HepG2 (cell line): Measurements from ENCODE around the gene GUCA1A. TPM values are rescaled to one million over a fixed set of nuclear protein-coding genes. Genes with fewer than 3 reads are reported as not detected.
A peak's percentile ranks its signal among the peaks of the same experiment; 100 is the strongest.

Experiments
- ATAC-seq: fragments of 200-7000 bp; cut with Tn5 transposase; 3 replicates; pipeline ENCODE4 v1.9.1; 2020; ENCODE audit warnings: mild to moderate bottlenecking, moderate library complexity
- BruUV-seq: library from RNA; stranded (reverse); fragments of 400-500 nt; replicated peaks from 2 replicates; lab custom pipeline; 2021; lab: Mats Ljungman, UMichigan
- CTCF ChIA-PET: fragments of 300-600 bp; formaldehyde crosslinking; extraction: SDS; loops from one replicate; lab custom pipeline; 2021; ENCODE audit warnings: low total read pairs, inconsistent platforms, low intra/inter-chr PET ratio; lab: Yijun Ruan, JAX
- POLR2A ChIA-PET: fragments of 350-600 bp; sonication (Branson Sonifier 250); formaldehyde crosslinking; loops from one replicate; lab custom pipeline; 2020; ENCODE audit warnings: antibody characterized with exemption, inconsistent platforms; lab: Yijun Ruan, JAX
- DNase-seq: peaks from one replicate; pipeline ENCODE4 v3.0.0-alpha.2; 2015; ENCODE audit warnings: low spot score
- FAIRE-seq: peaks from 3 replicates; lab custom pipeline; 2011; peaks lifted over from hg19 to GRCh38; lab: Jason Lieb, UNC
- H2AFZ ChIP-seq: one replicate; pipeline ENCODE4 v1.6.1; 2011; ENCODE audit warnings: low read length, inconsistent platforms
- H3K27ac ChIP-seq: fragments of 300-600 bp; 3 replicates; pipeline ENCODE4 v1.8.0; 2011; ENCODE audit warnings: mixed run types, mild to moderate bottlenecking, mixed read lengths, low read length, inconsistent platforms; ENCODE audit not compliant: insufficient read depth; ENCODE audit errors: extremely low read length
- H3K27me3 ChIP-seq, 2 experiments: fragments of 200-600 bp in 1 of 2; 2 replicates in 1 of 2; 3 replicates in 1 of 2; pipeline versions ENCODE4 v1.6.0 to v1.8.0; 2011; ENCODE audit warnings: low read length in 2 of 2, mild to moderate bottlenecking in 2 of 2, moderate library complexity in 2 of 2, inconsistent platforms in 1 of 2; ENCODE audit not compliant: insufficient read depth in 2 of 2, control insufficient read depth in 1 of 2
- H3K36me3 ChIP-seq, 2 experiments: fragments of 200-600 bp in 1 of 2; replicated peaks in 1 of 2; 2 replicates in 1 of 2; 3 replicates in 1 of 2; pipeline versions ENCODE4 v1.5.1 to v1.8.0; 2011; ENCODE audit warnings: low read length in 2 of 2, inconsistent platforms in 1 of 2; ENCODE audit not compliant: insufficient read depth in 2 of 2, control insufficient read depth in 1 of 2
- H3K4me1 ChIP-seq: 2 replicates; pipeline ENCODE4 v1.5.1; 2012; ENCODE audit warnings: low read length, inconsistent platforms; ENCODE audit not compliant: insufficient read depth
- H3K4me2 ChIP-seq: 2 replicates; pipeline ENCODE4 v1.6.0; 2011; ENCODE audit warnings: low read depth, low read length, inconsistent platforms
- H3K4me3 ChIP-seq, 3 experiments: fragments of 200-600 bp in 1 of 3; sonication (generic), shearing (Covaris generic) in 1 of 3; replicated peaks in 1 of 3; 2 replicates each; pipeline ENCODE4 v1.5.1; 2011 to 2016; ENCODE audit warnings: low read length in 3 of 3, inconsistent platforms in 2 of 3, low read depth in 2 of 3, mild to moderate bottlenecking in 2 of 3, control low read depth in 1 of 3, mixed read lengths in 1 of 3; ENCODE audit not compliant: insufficient read depth in 1 of 3
- H3K79me2 ChIP-seq: one replicate; pipeline ENCODE4 v1.6.1; 2011; ENCODE audit warnings: low read length, inconsistent platforms; ENCODE audit not compliant: insufficient read depth
- H3K9ac ChIP-seq: 2 replicates; pipeline ENCODE4 v1.6.0; 2011; ENCODE audit warnings: mild to moderate bottlenecking, low read depth, low read length, inconsistent platforms; ENCODE audit not compliant: insufficient read depth
- H3K9me3 ChIP-seq: 2 replicates; pipeline ENCODE4 v1.5.1; 2012; ENCODE audit warnings: mild to moderate bottlenecking, low read length
- H4K20me1 ChIP-seq: 2 replicates; pipeline ENCODE4 v1.6.0; 2011; ENCODE audit warnings: inconsistent platforms, mild to moderate bottlenecking, low read length, moderate library complexity; ENCODE audit not compliant: insufficient read depth
- ADNP ChIP-seq: sonication (generic); formaldehyde crosslinking; IDR thresholded peaks from 2 replicates; pipeline ENCODE4 v1.4.0; 2020; ENCODE audit warnings: missing genetic modification reagents
- ARID5B ChIP-seq: IDR thresholded peaks from 2 replicates; pipeline ENCODE4 v1.4.0; 2020; ENCODE audit warnings: mild to moderate bottlenecking, missing genetic modification reagents
- CENPBD1 ChIP-seq: sonication (generic); formaldehyde crosslinking; IDR thresholded peaks from 2 replicates; pipeline ENCODE4 v1.8.0; 2022; ENCODE audit warnings: missing genetic modification reagents, low read depth, mild to moderate bottlenecking, borderline replicate concordance
- CERS6 ChIP-seq: sonication (generic); formaldehyde crosslinking; IDR thresholded peaks from 2 replicates; pipeline ENCODE4 v1.5.0; 2020; ENCODE audit warnings: missing genetic modification reagents
- ELF1 ChIP-seq: sonication (generic); formaldehyde crosslinking; IDR thresholded peaks from 2 replicates; pipeline ENCODE4 v1.4.0; 2020; ENCODE audit warnings: missing genetic modification reagents
- KDM1A ChIP-seq: IDR thresholded peaks from 2 replicates; pipeline ENCODE4 v1.6.1; 2016; ENCODE audit warnings: missing compliant biosample characterization
- MAX ChIP-seq: IDR thresholded peaks from 2 replicates; pipeline ENCODE4 v1.6.1; 2012; ENCODE audit warnings: inconsistent platforms
- MEIS2 ChIP-seq: sonication (generic); formaldehyde crosslinking; IDR thresholded peaks from 2 replicates; pipeline ENCODE4 v1.9.0; 2021; ENCODE audit warnings: mild to moderate bottlenecking, missing genetic modification reagents
- ZC3H4 ChIP-seq: sonication (generic); formaldehyde crosslinking; IDR thresholded peaks from 2 replicates; pipeline ENCODE4 v1.4.0; 2020; ENCODE audit warnings: missing genetic modification reagents, borderline replicate concordance
- ZFP36L1 ChIP-seq: sonication (generic); formaldehyde crosslinking; IDR thresholded peaks from 2 replicates; pipeline ENCODE4 v1.8.0; 2022; ENCODE audit warnings: mild to moderate bottlenecking, missing genetic modification reagents, moderate library complexity
- ZNF180 ChIP-seq: sonication (generic); formaldehyde crosslinking; IDR thresholded peaks from 2 replicates; pipeline ENCODE4 v1.4.0; 2020; ENCODE audit warnings: low read depth, missing genetic modification reagents, borderline replicate concordance
- ZNF501 ChIP-seq: sonication (generic); formaldehyde crosslinking; IDR thresholded peaks from 2 replicates; pipeline ENCODE4 v1.5.1; 2020; ENCODE audit warnings: mild to moderate bottlenecking, moderate library complexity, missing genetic modification reagents
- ZNF746 ChIP-seq: sonication (generic); formaldehyde crosslinking; IDR thresholded peaks from 2 replicates; pipeline ENCODE4 v1.8.0; 2022; ENCODE audit warnings: mild to moderate bottlenecking, missing genetic modification reagents
- ZNF83 ChIP-seq: sonication (generic); formaldehyde crosslinking; IDR thresholded peaks from 2 replicates; pipeline ENCODE4 v1.4.0; 2020; ENCODE audit warnings: missing genetic modification reagents, mild to moderate bottlenecking, borderline replicate concordance
- WGBS: methylation state at CpG from one replicate; pipeline ENCODE4 v1.1.6; 2017; ENCODE audit warnings: low lambda C conversion rate; 5-methylcytosine and 5-hydroxymethylcytosine counted together
- in situ Hi-C: cut with HindIII; loops from 2 replicates; pipeline ENCODE4 v1.10.0; 2017; ENCODE audit warnings: low pct_unique_long_range_greater_than_20kb; ENCODE audit not compliant: extremely low pct_ligation_motif_present
- intact Hi-C: fragments of 100-400 bp; cut with micrococcal nuclease; formaldehyde crosslinking; loops from one replicate; pipeline ENCODE4 v1.10.0; 2022; ENCODE audit not compliant: unreplicated experiment
- polyA plus RNA-seq, 8 experiments: library from polyadenylated mRNA; depleted of rRNA in 3 of 8; stranded (reverse) in 7 of 8; unstranded in 1 of 8; fragments of >200 nt; fragmentation: Illumina TruSeq in 4 of 8; extraction: Trizol in 4 of 8; gene quantifications; 2 replicates each; pipeline versions ENCODE4 v1.2.1 to v1.2.3, GENCODE V29; 2011 to 2016; ENCODE audit warnings: low read depth in 4 of 8, missing spikeins in 1 of 8, mixed read lengths in 1 of 8; ENCODE audit not compliant: insufficient read depth in 1 of 8
- total RNA-seq, 5 experiments: library from RNA; depleted of rRNA; stranded (reverse); fragments of >200 nt; fragmentation: Illumina TruSeq; extraction: Trizol; gene quantifications; 2 replicates each; pipeline ENCODE4 v1.2.3, GENCODE V29; 2016; ENCODE audit warnings: low read depth in 1 of 5
- TF ChIP-seq, protein P1 (sequence below): IDR thresholded peaks from 2 replicates; pipeline ENCODE4 v1.6.1; 2016; ENCODE audit warnings: low read depth, control low read depth
- TF ChIP-seq, protein P2 (sequence below): sonication (generic); formaldehyde crosslinking; IDR thresholded peaks from 2 replicates; pipeline ENCODE4 v1.4.0; 2020; ENCODE audit warnings: missing genetic modification reagents, mild to moderate bottlenecking, borderline replicate concordance

The GUCA1A gene
- total and polyA plus RNA-seq, 2 of the 13 experiments (the other 11 are each of a cell fraction or from before 2014, with no cell fraction given): not detected

DNA sequence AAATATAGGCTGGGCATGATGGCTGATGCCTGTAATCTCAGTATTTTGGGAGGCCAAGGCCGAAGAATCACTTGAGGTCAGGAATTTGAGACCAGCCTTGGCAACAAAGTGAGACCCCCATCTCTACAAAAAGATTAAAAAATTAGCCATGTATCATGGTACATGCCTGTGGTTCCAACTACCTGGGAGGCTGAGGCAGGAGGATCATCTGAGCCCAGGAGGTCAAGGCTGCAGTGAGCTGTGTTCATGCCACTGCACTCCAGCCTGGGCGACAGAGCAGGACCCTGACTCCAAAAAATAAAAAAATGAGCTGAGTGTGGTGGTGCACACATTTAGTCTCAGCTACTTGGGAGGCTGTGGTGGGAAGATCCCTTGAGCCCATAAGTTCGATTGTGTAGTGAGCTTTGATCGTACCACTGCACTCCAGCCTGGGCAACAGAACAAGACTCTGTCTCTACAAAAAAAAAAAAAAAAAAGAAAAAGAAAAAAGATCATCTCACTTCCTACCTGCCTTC is 31.7 kb downstream of the GUCA1A start:
- Histone ChIP-seq H3K36me3 (peaks cover 9 to 11% of the 10 kb centered on the region in 2 experiments), H3K4me1 (peaks cover 61% of the 10 kb centered on the region), H2AFZ (no peak overlapping the region), H3K4me3 (peak overlapping the region in 2 of 3 experiments; percentile 11 to 25; a peak in 2 of 6 replicates), H3K9ac (peak overlapping the region; percentile 12; the same call in 1 of the 2 replicates), H3K79me2 (no peaks in the 10 kb centered on the region), H3K27ac (peak overlapping the region; percentile 52), H3K4me2 (peak overlapping the region; percentile 69), H3K9me3 (no peaks in the 10 kb centered on the region), H4K20me1 (no peaks in the 10 kb centered on the region), H3K27me3 (no peaks in the 10 kb centered on the region)
- ChIA-PET CTCF (interaction anchor here (1.2 kb wide), 1 partner anchor 10 kb away, joined by 4 read pairs; no protein-coding TSS in a partner anchor), POLR2A (interaction anchor here (1.3 to 2.2 kb wide), 2 partner anchors 12 to 22 kb away, joined by 3 to 5 read pairs; no protein-coding TSS in a partner anchor)
- no peak for ATAC-seq
- FAIRE-seq: no peak
- intact Hi-C loops: no loop called here
- DNase-seq: no peak
- in situ Hi-C loops: loop anchor here (25.0 kb wide), 1 partner anchor 418 kb away; the partner anchor contains the start of genes FRS3, PRICKLE4 and TOMM6
- WGBS: 64% methylated on average over 4 of the region's 4 CpGs
- BruUV-seq: no TSS peak
- TF ChIP-seq ZNF501 (CRISPR knock-in tag) (peak; percentile 31; the same call in 1 of the 2 replicates), CERS6 (CRISPR knock-in tag) (no peak), ARID5B (CRISPR knock-in tag) (no peak), CENPBD1 (CRISPR knock-in tag) (no peak), MEIS2 (CRISPR knock-in tag) (no peak), ELF1 (CRISPR knock-in tag) (no peak), MAX (no peak; the same call in 1 of the 2 replicates), KDM1A (peak; percentile 40; the same call in 1 of the 2 replicates), ADNP (no peak; the same call in 1 of the 2 replicates), ZFP36L1 (peak; percentile 22; the same call in 1 of the 2 replicates), ZNF83 (CRISPR knock-in tag) (no peak), ZNF746 (no peak), ZC3H4 (no peak), ZNF180 (CRISPR knock-in tag) (no peak)
- TF ChIP-seq, protein P1, sequence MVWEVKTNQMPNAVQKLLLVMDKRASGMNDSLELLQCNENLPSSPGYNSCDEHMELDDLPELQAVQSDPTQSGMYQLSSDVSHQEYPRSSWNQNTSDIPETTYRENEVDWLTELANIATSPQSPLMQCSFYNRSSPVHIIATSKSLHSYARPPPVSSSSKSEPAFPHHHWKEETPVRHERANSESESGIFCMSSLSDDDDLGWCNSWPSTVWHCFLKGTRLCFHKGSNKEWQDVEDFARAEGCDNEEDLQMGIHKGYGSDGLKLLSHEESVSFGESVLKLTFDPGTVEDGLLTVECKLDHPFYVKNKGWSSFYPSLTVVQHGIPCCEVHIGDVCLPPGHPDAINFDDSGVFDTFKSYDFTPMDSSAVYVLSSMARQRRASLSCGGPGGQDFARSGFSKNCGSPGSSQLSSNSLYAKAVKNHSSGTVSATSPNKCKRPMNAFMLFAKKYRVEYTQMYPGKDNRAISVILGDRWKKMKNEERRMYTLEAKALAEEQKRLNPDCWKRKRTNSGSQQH (CRISPR knock-in tag): no peak
- TF ChIP-seq, protein P2, sequence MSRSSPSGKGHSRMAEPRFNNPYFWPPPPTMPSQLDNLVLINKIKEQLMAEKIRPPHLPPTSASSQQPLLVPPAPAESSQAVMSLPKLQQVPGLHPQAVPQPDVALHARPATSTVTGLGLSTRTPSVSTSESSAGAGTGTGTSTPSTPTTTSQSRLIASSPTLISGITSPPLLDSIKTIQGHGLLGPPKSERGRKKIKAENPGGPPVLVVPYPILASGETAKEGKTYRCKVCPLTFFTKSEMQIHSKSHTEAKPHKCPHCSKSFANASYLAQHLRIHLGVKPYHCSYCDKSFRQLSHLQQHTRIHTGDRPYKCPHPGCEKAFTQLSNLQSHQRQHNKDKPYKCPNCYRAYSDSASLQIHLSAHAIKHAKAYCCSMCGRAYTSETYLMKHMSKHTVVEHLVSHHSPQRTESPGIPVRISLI: peak; percentile 51; the same call in 1 of the 2 replicates
